ENCODE results near the gene C3orf33.

GRCh38 chr3:155741603-155742002 lies 64.5 kb downstream of the C3orf33 start:
- TF ChIP-seq CTCF (IDR thresholded peaks at IDR 0.05; ENCODE audit: borderline replicate concordance, extremely low read depth, low read length, poor library complexity, severe bottlenecking) (no peak), EZH2 (IDR thresholded peaks at IDR 0.05; ENCODE audit: borderline replicate concordance, low read depth, low read length, severe bottlenecking) (no peak)

All from DND-41 (cell line).